Stimulated activated CD8-positive, alpha-beta memory T cell treated with anti-CD3 and anti-CD28 coated beads, Interleukin-15, amount 100 ng/mL, for 1 hour (primary cell): ENCODE data around the gene UGT1A8.

Experiments
- DNase-seq: peaks from one replicate; pipeline ENCODE4 v3.0.0-alpha.2; 2020; ENCODE audit warnings: low read depth

UGT1A8 gene

GRCh38 chr2:233764761-233765160 is 147.3 kb downstream of the UGT1A8 start:
- DNase-seq = no peak

- no peak for DNase-seq
Observed at GRCh38 chr2:233766416-233766815, 149.0 kb downstream of the UGT1A8 start.

- no peak for DNase-seq
Observed at GRCh38 chr2:233768076-233768475, 150.6 kb downstream of the UGT1A8 start.

GRCh38 chr2:233769260-233769659 is 151.8 kb downstream of the UGT1A8 start:
- no peak for DNase-seq

GRCh38 chr2:233772153-233772552 is 154.7 kb downstream of the UGT1A8 start:
- DNase-seq = no peak

- no peak for DNase-seq
Observed at GRCh38 chr2:233772583-233772982, 155.2 kb downstream of the UGT1A8 start.

- DNase-seq = no peak
Observed at GRCh38 chr2:233773854-233774253, 156.4 kb downstream of the UGT1A8 start.

- no peak for DNase-seq
Observed at GRCh38 chr2:233775414-233775813, 158.0 kb downstream of the UGT1A8 start.

GRCh38 chr2:233778030-233778429 is 160.6 kb downstream of the UGT1A8 start, which contains the start of gene MROH2A:
MROH2A (plus strand) TSS chr2:233778330; CDS start chr2:233779359, 1,029 bp downstream.
- DNase-seq = no peak

GRCh38 chr2:233779722-233780121 is 162.3 kb downstream of the UGT1A8 start:
- no peak for DNase-seq

GRCh38 chr2:233780771-233781170 is 163.3 kb downstream of the UGT1A8 start:
- no peak for DNase-seq

- no peak for DNase-seq
Observed at GRCh38 chr2:233789554-233789953, 172.1 kb downstream of the UGT1A8 start.

GRCh38 chr2:233791151-233791882 is 173.9 kb downstream of the UGT1A8 start:
- DNase-seq = no peak

GRCh38 chr2:233791883-233792329 is 174.5 kb downstream of the UGT1A8 start:
- no peak for DNase-seq

- DNase-seq = no peak
Observed at GRCh38 chr2:233792720-233793119, 175.3 kb downstream of the UGT1A8 start.

GRCh38 chr2:233793465-233794127 is 176.2 kb downstream of the UGT1A8 start:
- no peak for DNase-seq

- no peak for DNase-seq
Observed at GRCh38 chr2:233794128-233794658, 176.8 kb downstream of the UGT1A8 start.

GRCh38 chr2:233795735-233796171 is 178.3 kb downstream of the UGT1A8 start:
- DNase-seq = no peak

- no peak for DNase-seq
Observed at GRCh38 chr2:233796254-233796653, 178.8 kb downstream of the UGT1A8 start.

- DNase-seq = no peak
Observed at GRCh38 chr2:233798335-233799086, 181.1 kb downstream of the UGT1A8 start.

GRCh38 chr2:233799087-233799665 is 181.7 kb downstream of the UGT1A8 start:
- DNase-seq = no peak

GRCh38 chr2:233799716-233800115 is 182.3 kb downstream of the UGT1A8 start:
- DNase-seq = no peak
